ENCODE measurements around the gene LGALS13. TPM values are rescaled to one million over a fixed set of nuclear protein-coding genes. Genes with fewer than 3 reads are reported as not detected.

Gene LGALS13, protein sequence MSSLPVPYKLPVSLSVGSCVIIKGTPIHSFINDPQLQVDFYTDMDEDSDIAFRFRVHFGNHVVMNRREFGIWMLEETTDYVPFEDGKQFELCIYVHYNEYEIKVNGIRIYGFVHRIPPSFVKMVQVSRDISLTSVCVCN
- total RNA-seq = not detected in 2 replicates

DNA sequence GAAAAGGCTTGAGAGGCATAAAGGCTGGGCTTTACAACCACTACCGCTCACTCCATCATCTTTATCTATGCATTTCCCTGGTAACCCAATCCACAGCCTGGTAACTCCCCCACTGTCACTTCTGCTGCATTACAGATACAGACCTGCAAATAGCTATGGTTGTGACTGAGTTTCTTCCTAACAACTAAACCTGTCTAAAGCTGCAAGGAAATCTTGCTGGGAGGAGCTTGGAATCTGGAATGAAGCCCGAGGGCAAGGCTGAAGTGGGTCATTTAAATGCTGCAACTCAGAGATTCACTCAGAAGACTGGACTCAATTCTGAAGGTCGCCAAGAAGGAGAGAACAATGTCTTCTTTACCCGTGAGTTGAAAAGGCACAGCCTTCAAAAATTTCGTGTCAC, at the start of gene LGALS13:
Gene LGALS13 (plus strand): TSS at position 301 of the 400 bp plus-strand sequence. CDS start 45 bp downstream, at position 346.

DNA sequence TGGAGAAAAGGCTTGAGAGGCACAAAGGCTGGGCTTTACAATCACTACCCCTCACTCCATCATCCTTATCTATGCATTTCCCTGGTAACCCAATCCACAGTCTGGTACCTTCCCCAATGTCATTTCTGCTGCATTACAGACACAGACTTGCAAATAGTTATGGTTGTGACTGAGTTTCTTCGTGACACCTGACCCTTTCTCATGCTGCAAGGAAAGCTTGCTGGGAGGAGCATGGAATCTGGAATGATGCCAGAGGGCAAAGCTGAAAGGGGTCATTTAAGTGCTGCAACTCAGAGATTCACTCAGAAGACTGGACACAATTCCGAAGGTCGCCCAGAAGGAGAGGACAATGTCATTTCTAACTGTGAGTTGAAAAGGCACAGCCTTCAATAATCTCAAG, 53.3 kb downstream of the LGALS13 start, which contains the start of gene LGALS16:
Gene LGALS16 (plus strand): TSS at position 301 of the 400 bp plus-strand sequence. CDS start 49 bp downstream, at position 350.

Other genes with a start within 250 kb of the LGALS13 start
- 57.8 and 61.7 TPM in 2 replicates for gene PAF1, start 211.4 kb upstream of the LGALS13 start, total RNA-seq
- 12.8 and 19.1 TPM in 2 replicates for gene MED29, start 211.1 kb upstream of the LGALS13 start, total RNA-seq
- gene ZFP36, start 195.7 kb upstream of the LGALS13 start, total RNA-seq = 2.4 and 3.0 TPM in 2 replicates
- gene PLEKHG2, start 189.9 kb upstream of the LGALS13 start, total RNA-seq = 11.0 and 23.0 TPM in 2 replicates
- 96.1 and 102 TPM in 2 replicates for gene RPS16, start 166.6 kb upstream of the LGALS13 start, total RNA-seq
- gene SUPT5H, start 156.9 kb upstream of the LGALS13 start, total RNA-seq = 70.6 and 85.5 TPM in 2 replicates
- 37.1 and 46.2 TPM in 2 replicates for gene TIMM50, start 121.7 kb upstream of the LGALS13 start, total RNA-seq
- gene DLL3, start 103.6 kb upstream of the LGALS13 start, total RNA-seq = under 0.01 and 0.16 TPM in 2 replicates
- not detected in 2 replicates for gene SELENOV, start 87.4 kb upstream of the LGALS13 start, total RNA-seq
- gene EID2B, start 69.7 kb upstream of the LGALS13 start, total RNA-seq = 2.1 and 3.8 TPM in 2 replicates
- gene EID2, start 62.4 kb upstream of the LGALS13 start, total RNA-seq = 6.7 and 13.6 TPM in 2 replicates
- not detected in 2 replicates for gene LGALS16, start 53.4 kb downstream of the LGALS13 start, total RNA-seq
- gene LGALS14, start 102.0 kb downstream of the LGALS13 start, total RNA-seq = not detected in 2 replicates
- gene CLC, start 135.5 kb downstream of the LGALS13 start, total RNA-seq = not detected in 2 replicates
- gene LEUTX, start 176.3 kb downstream of the LGALS13 start, total RNA-seq = not detected in 2 replicates
- 15.0 and 15.4 TPM in 2 replicates for gene DYRK1B, start 231.6 kb downstream of the LGALS13 start, total RNA-seq
- 209 and 258 TPM in 2 replicates for gene FBL, start 243.9 kb downstream of the LGALS13 start, total RNA-seq

Measured in bronchial smooth muscle cell (primary cell).